Osteocyte (in vitro differentiated cells): ENCODE results near the gene PPP2R2B. TPM values are rescaled to one million over a fixed set of nuclear protein-coding genes. Genes with fewer than 3 reads are reported as not detected.

ENCODE experiments used
- DNase-seq: peaks from one replicate; pipeline ENCODE4 v3.0.0; 2021; ENCODE audit warnings: mixed read lengths; ENCODE audit not compliant: unreplicated experiment; ENCODE audit errors: extremely low spot score
- H3K27ac Mint-ChIP-seq: one replicate; pipeline ENCODE4 v1.8.0; 2021; ENCODE audit warnings: mild to moderate bottlenecking, mixed read lengths; ENCODE audit not compliant: unreplicated experiment
- H3K27me3 Mint-ChIP-seq: one replicate; pipeline ENCODE4 v1.8.0; 2021; ENCODE audit warnings: mixed read lengths; ENCODE audit not compliant: unreplicated experiment
- H3K36me3 Mint-ChIP-seq: one replicate; pipeline ENCODE4 v1.8.0; 2021; ENCODE audit warnings: mixed read lengths; ENCODE audit not compliant: unreplicated experiment
- H3K4me1 Mint-ChIP-seq: one replicate; pipeline ENCODE4 v1.8.0; 2021; ENCODE audit warnings: mixed read lengths; ENCODE audit not compliant: unreplicated experiment
- H3K4me3 Mint-ChIP-seq: one replicate; pipeline ENCODE4 v1.8.0; 2021; ENCODE audit warnings: mild to moderate bottlenecking, moderate library complexity, mixed read lengths; ENCODE audit not compliant: unreplicated experiment
- H3K9me3 Mint-ChIP-seq: one replicate; pipeline ENCODE4 v1.8.0; 2021; ENCODE audit warnings: mixed read lengths; ENCODE audit not compliant: unreplicated experiment
- total RNA-seq: library from RNA; stranded (reverse); gene quantifications from 2 replicates; pipeline ENCODE4 v1.2.1, GENCODE V29; 2021
- TF ChIP-seq, protein P1 (sequence below): fragments of 200-600 bp; sonication (generic); IDR thresholded peaks from 2 replicates; pipeline ENCODE4 v1.5.0; 2021; ENCODE audit warnings: antibody characterized with exemption, mild to moderate bottlenecking, moderate library complexity

PPP2R2B gene
- total RNA-seq, 1 donor from 2014 or later, result not detected

DNA sequence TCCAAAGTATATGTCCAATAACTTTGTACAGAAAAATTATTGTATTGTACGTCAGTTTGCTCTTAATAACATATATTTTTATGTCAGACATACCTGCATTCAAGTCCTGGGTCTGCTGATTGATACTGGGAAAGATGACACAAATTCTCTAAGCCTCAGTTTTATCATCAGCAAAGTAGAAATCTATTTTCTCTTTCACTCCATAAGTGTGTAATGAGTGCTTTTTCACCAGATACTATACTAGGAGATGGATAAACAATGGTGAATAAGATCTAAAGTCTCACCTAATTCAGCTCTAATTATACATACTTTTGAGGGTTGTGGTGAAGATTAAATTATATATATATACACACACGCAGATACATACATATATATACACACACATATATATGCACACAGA, 12.3 kb downstream of the PPP2R2B start:
- Mint-ChIP-seq H3K4me1 (no peaks in the 10 kb centered on the region), H3K4me3 (no peak overlapping the region)

DNA sequence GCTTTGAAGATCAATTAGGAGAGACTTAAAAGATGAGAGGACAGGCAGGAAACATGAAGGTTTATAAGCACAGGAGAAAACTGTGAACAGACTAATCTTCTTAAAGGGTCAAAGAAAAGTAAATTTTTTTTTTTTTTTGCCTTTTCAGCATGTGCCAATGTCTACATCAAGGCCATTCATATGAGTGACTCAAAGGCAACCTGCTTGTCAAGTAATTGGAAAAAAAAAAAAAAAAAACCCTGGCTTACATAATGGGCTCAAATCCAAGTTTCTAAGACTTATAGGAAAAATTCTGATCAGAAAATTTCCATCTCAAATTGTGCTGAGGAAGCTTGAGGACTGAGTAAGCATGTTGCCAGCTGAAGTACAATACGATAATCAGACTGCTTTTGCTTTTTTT, 15.9 kb downstream of the PPP2R2B start:
- Mint-ChIP-seq H3K27ac (no peak overlapping the region), H3K27me3 (no peaks in the 10 kb centered on the region), H3K4me1 (peaks cover 10% of the 10 kb centered on the region), H3K9me3 (no peaks in the 10 kb centered on the region), H3K36me3 (no peaks in the 10 kb centered on the region), H3K4me3 (no peak overlapping the region)
- TF ChIP-seq, protein P1, sequence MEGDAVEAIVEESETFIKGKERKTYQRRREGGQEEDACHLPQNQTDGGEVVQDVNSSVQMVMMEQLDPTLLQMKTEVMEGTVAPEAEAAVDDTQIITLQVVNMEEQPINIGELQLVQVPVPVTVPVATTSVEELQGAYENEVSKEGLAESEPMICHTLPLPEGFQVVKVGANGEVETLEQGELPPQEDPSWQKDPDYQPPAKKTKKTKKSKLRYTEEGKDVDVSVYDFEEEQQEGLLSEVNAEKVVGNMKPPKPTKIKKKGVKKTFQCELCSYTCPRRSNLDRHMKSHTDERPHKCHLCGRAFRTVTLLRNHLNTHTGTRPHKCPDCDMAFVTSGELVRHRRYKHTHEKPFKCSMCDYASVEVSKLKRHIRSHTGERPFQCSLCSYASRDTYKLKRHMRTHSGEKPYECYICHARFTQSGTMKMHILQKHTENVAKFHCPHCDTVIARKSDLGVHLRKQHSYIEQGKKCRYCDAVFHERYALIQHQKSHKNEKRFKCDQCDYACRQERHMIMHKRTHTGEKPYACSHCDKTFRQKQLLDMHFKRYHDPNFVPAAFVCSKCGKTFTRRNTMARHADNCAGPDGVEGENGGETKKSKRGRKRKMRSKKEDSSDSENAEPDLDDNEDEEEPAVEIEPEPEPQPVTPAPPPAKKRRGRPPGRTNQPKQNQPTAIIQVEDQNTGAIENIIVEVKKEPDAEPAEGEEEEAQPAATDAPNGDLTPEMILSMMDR, result no peak
- no peak for DNase-seq

More for the DNA sequence above, 12.3 kb downstream of the PPP2R2B start:
- no peak for DNase-seq
- Mint-ChIP-seq H3K27ac (no peak overlapping the region), H3K9me3 (no peaks in the 10 kb centered on the region), H3K36me3 (no peaks in the 10 kb centered on the region), H3K27me3 (no peaks in the 10 kb centered on the region)
- TF ChIP-seq, protein P1, result no peak

DNA sequence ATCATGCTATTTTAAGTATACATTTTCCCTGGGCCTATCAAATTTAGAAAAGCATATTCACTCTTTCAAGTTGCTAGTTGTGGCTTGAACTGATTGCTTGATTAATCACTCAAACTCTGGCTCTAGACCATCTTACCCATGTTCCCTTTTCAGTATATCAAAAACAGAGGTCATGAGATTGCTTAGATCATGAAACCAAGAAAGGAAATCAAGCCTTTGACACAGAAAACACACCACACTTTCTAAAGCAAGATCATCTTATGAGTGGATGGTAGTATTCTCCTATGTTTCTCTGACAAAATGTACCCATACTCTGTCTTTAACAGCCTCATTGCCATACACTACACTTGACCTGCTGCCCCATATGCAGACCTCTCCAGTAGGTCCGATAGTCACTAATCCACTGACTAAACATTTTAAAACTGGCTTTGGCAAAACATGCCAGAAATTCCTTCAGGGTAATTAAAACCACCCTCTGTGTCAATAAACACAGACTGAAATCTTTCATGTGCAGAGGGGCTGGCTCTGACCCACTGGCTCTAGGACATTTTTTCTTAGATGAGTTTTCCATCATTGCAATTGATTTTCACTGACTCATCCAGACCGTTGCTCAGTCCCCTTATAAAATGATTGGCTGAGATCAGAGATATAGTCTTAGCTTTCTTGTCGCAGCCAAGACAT, 18.2 kb downstream of the PPP2R2B start:
- Mint-ChIP-seq H3K4me3 (no peak overlapping the region), H3K9me3 (no peaks in the 10 kb centered on the region), H3K27ac (no peak overlapping the region), H3K4me1 (peaks cover 10% of the 10 kb centered on the region), H3K27me3 (no peaks in the 10 kb centered on the region), H3K36me3 (no peaks in the 10 kb centered on the region)
- TF ChIP-seq, protein P1, result no peak
- no peak for DNase-seq

DNA sequence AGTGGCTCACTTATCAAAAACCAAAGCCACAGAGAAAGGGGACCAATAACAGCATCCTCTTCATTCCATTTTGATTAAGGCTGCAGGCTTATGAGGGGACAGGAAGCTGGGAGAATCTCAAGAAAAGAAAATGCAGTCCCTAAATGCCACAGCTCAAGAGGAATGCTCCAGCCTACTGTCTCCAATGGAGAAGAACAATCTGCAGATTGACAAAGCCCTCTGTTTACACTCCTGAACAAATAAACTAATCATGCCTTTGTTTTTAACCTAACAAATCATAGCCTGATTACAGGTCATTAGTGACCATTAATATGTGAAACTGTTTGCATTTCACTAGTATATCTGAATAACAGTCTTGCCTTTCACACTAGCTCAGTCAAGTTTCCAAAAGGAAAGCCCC, 26.5 kb downstream of the PPP2R2B start:
- peaks cover 6% of the 10 kb centered on the region for H3K27me3 Mint-ChIP-seq
- H3K4me3 Mint-ChIP-seq, result no peak overlapping the region
- TF ChIP-seq, protein P1, result no peak
- no peak for DNase-seq
- no peaks in the 10 kb centered on the region for H3K9me3 Mint-ChIP-seq
- no peaks in the 10 kb centered on the region for H3K4me1 Mint-ChIP-seq
- H3K27ac Mint-ChIP-seq, result no peak overlapping the region
- H3K36me3 Mint-ChIP-seq, result no peaks in the 10 kb centered on the region

DNA sequence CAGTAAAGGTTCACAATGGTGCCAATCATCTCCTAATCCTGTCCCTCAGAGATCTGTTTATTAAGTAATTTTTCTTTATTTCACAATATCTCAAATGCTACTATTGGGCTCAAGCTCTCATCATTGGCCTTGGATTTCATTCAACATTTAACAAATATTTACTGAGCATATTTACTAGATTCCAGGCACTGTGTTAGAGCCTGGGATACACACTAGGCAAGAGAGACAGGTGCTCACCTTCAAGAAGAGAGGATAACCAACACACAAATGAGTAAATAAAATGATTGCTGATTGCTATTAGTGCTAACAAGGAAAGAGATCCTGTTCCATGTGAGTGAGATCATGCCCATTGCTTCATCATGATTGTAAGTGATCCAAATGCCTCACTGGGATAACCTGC, 27.4 kb downstream of the PPP2R2B start:
- H3K27me3 Mint-ChIP-seq, result peaks cover 6% of the 10 kb centered on the region
- no peaks in the 10 kb centered on the region for H3K36me3 Mint-ChIP-seq
- no peak overlapping the region for H3K27ac Mint-ChIP-seq
- H3K9me3 Mint-ChIP-seq, result no peaks in the 10 kb centered on the region
- TF ChIP-seq, protein P1, result no peak
- DNase-seq, result no peak
- no peaks in the 10 kb centered on the region for H3K4me1 Mint-ChIP-seq
- H3K4me3 Mint-ChIP-seq, result no peak overlapping the region
